NCI-H345 treated with DMSO at 0.1 percent for 48 hours (cell line): ENCODE measurements around the gene ZNF747.
"Not testable (repeated sequence)": the region's sequence is repeated elsewhere in the genome, so short reads cannot be mapped to it uniquely, and the experiment has no call there.

Experiments used
- DNase-seq: peaks from one replicate; lab custom pipeline; 2025; ENCODE audit not compliant: unreplicated experiment; lab: John Stamatoyannopoulos, UW

The ZNF747 gene

DNA sequence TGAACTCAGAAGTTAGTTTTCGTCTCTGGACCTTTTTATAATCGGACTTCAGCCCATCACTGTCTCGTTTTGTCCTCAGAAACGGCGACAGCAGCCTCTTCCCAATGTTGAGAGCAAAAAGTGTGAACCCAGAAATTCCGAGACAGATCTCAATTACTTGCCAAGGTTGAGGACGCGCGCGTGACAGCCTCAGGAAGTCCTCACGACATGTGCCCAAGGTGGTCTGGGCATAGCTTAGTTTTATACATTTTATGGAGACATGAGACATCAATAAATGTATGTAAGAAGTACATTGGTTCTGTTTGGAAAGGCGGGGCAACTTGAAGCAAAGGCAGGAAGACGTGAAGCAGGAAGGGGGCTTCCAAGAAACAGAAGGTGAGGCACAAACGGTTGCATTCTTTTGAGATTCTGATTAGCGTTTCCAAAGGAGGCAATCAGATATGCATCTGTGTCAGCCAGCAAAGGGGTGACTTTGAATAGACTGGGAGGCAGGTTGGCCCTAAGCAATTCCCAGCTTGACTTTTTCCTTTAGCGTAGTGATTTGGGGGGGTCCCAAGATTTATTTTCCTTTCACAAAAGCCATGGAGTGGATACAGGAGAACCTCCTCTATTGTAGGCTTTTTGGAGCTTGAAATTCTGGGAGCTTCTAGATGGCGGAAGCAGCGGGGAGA, 583 bp upstream of the ZNF747 start:
- DNase-seq: no peak

GRCh38 chr16:30533748-30534367, 800 bp downstream of the ZNF747 start:
- DNase-seq: no peak

- DNase-seq: no peak
Measured at GRCh38 chr16:30533146-30533522, 1.5 kb downstream of the ZNF747 start.

DNA sequence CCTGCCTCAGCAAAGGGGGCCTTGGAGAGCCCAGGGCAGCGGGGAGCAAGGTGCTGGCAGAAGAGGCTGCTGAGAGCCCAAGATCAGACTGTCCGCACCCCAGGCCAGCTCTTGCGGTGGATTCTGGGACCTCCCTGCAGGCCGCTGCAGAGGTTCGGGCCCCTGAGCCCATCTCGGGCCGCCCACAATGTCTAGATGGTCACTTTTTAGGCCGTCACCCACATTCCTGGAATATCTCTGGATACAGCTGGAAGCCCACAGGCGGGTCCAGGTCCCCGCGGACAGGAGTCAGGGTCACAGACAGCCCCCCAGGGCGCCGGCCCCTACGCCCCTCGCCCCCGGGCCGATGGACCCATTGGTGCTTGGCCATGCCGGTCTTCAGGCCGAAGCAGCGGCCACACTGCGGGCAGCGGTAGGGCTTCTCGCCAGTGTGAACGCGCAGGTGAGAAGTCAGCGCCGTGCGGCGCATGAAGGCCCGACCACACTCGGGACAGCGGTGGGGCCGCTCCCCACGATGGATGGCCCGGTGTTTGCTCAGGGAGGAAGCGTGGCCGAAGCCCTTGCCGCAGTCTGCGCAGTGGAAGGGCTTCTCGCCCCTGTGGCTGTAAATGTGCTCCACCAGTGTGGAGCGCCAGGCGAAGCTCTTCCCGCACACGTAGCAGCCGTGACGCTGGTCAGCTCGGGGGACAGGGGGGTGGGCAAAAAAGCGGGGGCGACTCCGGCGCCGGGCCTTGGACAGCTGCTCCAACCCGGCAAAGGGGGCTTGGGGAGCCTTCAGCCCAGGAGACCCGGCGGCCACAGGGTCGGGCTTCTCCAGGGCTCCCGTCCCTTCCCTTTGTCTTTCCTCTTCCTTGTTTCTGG, 2.1 kb downstream of the ZNF747 start:
- no peak for DNase-seq

DNA sequence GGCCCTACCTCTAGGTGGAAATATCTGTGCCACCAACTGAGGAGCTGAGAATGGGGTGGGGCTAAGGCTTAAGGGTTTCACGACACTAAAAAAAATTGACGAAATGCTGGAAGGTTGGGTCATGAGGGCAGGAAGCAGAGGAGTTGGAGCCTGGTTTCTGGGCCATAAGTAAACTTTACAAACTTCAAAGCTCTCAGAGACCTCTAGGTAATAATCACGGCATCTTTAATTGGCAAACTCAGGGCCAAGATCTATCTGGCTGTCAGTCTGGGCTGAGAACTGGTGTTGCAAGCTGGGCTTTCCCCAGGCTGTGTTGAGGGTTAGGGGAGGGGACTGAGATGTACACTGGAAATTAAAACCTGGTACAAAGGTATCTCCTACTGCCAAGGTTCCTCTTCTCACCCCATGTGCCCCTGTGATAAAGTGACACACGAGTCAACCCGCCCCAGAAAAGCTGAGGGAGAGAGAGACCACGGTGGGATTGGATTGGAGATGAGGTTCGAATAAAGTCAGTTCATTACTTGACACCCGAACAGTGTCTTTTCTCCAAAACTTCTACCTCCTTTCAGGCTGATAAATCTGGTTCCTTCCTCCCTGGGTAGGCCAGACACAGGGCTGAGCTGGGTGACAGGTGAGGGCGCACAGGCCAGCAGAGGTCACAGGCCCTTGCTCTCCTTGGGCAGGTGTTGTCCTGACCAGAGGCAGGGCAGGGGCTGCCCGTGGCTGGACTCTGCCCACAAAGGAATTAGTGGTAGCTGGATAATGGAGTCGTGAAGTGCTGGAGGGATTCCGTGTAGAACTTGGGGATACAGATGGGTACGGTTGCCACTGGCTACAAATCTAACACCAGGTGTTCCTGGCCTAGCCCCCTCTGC, 4.3 kb downstream of the ZNF747 start:
- no peak for DNase-seq

- DNase-seq: no peak
Measured at GRCh38 chr16:30528799-30529457, 5.7 kb downstream of the ZNF747 start.

GRCh38 chr16:30527635-30528178, 7.0 kb downstream of the ZNF747 start:
- no peak for DNase-seq

GRCh38 chr16:30526823-30527634, 7.6 kb downstream of the ZNF747 start:
- DNase-seq: peak; percentile 98

DNA sequence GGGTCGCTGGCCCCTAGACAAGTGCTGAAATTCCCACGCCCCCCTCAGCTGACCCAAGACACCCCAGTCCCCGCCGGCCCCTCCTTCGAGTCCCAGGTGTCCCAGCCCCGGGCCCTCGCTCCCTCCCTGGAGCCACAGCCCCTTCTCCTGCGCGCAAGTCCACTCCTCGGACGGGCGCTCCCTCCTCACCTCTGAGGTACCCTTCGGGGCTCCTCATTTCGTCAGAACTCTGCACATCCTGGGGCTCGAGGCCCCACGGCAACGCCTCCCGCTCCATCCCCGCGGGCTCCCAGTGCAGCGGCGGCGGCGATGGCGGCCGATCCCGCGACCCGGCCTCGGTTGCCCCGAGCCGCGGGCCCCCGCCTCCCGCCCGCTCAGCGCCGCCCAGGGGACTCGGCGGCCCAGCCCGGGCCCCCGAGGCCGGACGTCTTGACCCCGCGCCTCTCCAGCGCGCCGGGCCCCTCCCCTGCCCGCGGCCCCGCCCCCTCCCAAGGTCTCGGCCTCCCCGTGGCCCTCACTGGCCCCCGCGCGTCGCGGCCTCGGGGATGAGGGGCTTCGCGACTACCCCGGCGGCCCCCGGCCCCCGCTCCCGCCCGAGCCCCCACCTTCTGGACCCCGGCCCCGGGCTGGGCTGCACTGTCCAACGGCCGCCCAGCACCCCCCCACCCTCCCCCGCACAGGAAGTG, 8.4 kb downstream of the ZNF747 start, which contains the start of gene ZNF768:
TSS of gene ZNF768 (minus strand) at position 430 of the 686 bp plus-strand sequence. CDS start at position 277, 153 bp downstream.
- no peak for DNase-seq

GRCh38 chr16:30525844-30526136, 8.9 kb downstream of the ZNF747 start:
- DNase-seq: no peak

DNA sequence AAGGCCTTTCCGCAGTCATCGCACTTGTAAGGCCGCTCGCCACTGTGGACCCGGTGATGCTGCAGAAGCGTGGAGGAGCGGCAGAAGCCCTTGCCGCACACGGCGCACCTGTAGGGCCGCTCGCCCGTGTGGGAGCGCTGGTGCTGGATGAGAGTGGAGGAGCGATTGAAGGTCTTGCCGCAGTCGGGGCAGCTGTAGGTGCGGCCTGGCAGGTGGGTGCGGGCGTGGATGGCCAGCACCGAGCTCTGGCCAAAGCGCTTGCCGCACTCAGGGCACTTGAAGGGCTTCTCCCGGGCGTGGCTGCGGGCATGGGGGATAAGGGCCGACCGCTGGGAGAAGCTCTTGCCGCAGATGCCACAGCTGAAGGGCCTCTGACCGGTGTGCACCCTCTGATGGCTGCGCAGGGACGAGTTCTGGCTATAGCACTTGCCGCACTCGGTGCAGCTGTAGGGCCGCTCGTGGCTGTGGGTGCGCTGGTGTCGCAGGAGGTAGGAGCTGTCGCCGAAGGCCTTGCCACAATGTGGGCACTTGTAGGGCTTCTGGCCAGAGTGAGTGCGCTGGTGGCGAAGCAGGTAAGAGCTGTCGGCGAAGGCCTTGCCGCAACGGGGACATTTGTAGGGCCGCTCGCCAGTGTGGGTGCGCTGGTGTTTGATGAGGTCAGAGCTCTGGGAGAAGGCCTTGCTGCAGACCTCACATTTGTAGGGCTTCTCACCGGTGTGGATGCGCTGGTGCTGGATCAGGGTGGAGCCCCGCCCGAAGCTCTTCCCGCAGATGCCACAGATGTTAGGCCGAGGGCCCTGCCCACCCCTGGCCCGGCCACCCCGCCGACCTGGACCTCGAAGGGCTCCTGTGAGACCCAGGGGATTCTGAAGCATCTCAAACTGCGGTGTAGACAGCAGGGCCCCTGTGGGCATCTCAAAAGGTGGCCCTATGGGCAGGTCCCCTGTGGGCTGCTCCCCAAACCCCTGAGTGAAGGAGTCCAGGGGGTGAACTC, 9.8 kb downstream of the ZNF747 start:
- no peak for DNase-seq

DNA sequence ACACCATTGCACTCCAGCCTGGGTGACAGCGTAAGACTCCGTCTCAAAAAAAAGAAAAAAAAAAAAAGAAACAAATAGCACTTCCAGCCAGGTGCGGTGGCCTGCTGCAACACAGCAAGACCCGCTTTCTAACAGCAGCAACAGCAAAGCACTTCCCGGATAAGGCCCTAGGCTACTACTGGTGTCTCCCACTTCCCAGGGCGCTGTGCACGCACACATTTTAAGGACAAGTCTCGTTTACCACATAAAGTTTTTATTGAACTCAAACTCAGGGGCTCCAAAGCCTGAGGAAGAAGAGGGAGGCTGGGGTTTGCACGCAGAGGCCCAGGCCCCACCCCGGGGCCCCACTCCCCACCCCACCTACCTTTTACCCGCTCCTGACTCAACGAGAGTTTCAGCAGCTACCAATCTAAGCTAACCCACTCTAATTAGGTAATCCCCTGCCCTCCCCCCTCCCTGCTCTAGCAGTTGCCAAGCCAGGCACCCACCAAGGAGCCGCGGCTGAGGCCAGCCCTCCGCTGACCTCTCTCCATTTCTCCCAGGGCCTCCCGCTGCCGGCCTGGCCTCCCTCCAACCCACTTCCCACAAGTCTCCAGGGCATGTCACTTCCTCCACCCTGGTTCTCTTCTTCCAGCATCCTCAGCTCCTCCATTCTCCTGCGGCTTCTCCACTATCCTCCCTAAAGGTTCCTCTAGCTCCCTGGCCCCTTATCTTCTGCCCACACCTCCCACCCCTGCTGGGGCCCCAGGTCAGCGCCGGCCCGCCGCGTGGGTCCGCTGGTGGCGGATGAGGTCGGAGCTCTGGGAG, 10.7 kb downstream of the ZNF747 start:
- DNase-seq: no peak

- DNase-seq: not testable (repeated sequence)
Measured at GRCh38 chr16:30522702-30523463, 11.8 kb downstream of the ZNF747 start.

- no peak for DNase-seq
Measured at GRCh38 chr16:30521873-30522641, 12.6 kb downstream of the ZNF747 start.

DNA sequence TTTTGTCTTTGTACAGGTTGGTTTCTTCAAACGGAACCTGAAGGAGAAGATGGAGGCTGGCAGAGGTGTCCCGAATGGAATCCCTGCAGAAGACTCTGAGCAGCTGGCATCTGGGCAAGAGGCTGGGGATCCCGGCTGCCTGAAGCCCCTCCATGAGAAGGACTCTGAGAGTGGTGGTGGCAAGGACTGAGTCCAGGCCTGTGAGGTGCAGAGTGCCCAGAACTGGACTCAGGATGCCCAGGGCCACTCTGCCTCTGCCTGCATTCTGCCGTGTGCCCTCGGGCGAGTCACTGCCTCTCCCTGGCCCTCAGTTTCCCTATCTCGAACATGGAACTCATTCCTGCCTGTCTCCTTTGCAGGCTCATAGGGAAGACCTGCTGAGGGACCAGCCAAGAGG, 13.2 kb downstream of the ZNF747 start:
- no peak for DNase-seq
